Measurements from ENCODE around the gene GRP. TPM values are rescaled to one million over a fixed set of nuclear protein-coding genes. Genes with fewer than 3 reads are reported as not detected.

The GRP gene
- total and polyA plus RNA-seq, 10 of the 15 experiments (the other 5 are each of a cell fraction or from before 2014, with no cell fraction given): not detected

DNA sequence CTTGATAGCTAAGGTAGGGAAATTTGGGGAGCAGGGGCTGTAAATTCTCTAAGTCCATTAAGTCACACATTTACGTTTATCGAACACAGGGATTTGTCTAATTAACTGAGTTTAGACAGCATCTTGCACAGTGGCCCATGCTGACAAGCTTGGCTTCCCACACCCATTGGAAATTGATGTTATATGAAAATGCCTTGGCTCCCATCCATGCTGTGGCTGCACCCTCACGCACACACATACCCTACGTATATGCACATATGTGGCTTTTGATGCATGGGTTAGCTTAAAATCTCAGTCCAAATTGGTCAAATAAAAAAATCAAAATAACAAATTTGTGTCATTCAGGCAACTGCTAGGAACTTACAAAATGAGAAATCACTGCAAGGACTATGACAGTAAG is 42.5 kb upstream of the GRP start (continued):
- TF ChIP-seq, protein P1, sequence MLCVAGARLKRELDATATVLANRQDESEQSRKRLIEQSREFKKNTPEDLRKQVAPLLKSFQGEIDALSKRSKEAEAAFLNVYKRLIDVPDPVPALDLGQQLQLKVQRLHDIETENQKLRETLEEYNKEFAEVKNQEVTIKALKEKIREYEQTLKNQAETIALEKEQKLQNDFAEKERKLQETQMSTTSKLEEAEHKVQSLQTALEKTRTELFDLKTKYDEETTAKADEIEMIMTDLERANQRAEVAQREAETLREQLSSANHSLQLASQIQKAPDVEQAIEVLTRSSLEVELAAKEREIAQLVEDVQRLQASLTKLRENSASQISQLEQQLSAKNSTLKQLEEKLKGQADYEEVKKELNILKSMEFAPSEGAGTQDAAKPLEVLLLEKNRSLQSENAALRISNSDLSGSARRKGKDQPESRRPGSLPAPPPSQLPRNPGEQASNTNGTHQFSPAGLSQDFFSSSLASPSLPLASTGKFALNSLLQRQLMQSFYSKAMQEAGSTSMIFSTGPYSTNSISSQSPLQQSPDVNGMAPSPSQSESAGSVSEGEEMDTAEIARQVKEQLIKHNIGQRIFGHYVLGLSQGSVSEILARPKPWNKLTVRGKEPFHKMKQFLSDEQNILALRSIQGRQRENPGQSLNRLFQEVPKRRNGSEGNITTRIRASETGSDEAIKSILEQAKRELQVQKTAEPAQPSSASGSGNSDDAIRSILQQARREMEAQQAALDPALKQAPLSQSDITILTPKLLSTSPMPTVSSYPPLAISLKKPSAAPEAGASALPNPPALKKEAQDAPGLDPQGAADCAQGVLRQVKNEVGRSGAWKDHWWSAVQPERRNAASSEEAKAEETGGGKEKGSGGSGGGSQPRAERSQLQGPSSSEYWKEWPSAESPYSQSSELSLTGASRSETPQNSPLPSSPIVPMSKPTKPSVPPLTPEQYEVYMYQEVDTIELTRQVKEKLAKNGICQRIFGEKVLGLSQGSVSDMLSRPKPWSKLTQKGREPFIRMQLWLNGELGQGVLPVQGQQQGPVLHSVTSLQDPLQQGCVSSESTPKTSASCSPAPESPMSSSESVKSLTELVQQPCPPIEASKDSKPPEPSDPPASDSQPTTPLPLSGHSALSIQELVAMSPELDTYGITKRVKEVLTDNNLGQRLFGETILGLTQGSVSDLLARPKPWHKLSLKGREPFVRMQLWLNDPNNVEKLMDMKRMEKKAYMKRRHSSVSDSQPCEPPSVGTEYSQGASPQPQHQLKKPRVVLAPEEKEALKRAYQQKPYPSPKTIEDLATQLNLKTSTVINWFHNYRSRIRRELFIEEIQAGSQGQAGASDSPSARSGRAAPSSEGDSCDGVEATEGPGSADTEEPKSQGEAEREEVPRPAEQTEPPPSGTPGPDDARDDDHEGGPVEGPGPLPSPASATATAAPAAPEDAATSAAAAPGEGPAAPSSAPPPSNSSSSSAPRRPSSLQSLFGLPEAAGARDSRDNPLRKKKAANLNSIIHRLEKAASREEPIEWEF (IDR thresholded peaks at IDR 0.05; ENCODE audit: insufficient replicate concordance, low read depth, low read length): no peak
- TF ChIP-seq CBX3 (IDR thresholded peaks at IDR 0.05; ENCODE audit: borderline replicate concordance, low read depth) (no peak), ZSCAN29 (IDR thresholded peaks at IDR 0.05) (no peak)

DNA sequence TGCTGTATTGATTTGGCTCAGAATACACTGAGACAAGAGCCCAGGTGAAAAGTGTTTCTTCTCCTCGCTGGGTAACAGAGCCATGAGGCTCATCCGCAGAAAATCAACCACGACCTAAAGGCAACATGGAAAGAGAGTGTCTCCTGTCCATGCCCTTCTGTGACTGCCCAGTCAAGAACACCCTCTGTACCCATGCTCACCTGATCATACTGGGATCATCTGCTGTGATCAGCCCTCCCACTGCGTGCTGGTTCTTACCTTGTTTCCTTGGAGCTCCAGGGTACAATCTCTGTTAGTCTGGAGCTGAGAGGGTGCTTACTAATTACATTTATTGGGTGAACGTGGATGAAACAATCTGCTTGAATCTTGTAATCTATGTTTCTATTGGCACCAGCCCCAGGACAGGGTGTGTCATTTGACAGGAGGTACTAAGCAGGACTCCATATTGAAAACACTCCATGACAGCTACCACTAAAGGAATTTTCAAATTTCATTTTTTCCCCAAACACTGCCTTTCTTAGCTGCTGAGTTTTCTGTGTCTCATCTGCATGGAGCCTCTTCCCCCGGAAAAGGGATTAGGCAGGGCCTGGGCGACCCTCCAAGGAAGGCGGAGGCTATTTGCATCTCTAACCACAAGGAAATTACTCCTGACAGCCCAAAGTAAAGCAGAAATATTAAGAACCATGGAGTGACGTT is 39.7 kb upstream of the GRP start:
- H3K79me2 ChIP-seq (ENCODE audit: control insufficient read depth, insufficient read depth, low read length): no peaks in the 10 kb centered on the region
- no peak overlapping the region for H3K27ac ChIP-seq (ENCODE audit: control insufficient read depth, insufficient read depth)
- H4K20me1 ChIP-seq (ENCODE audit: control insufficient read depth, insufficient read depth): no peaks in the 10 kb centered on the region
- SMC1A ChIA-PET (ENCODE audit: uncharacterized antibody, unreplicated experiment): no interaction called here
- H3K9me3 ChIP-seq (replicated peaks; ENCODE audit: control insufficient read depth, insufficient read depth, low read length): no peaks in the 10 kb centered on the region
- ATAC-seq (no peak), FAIRE-seq (no peak), DNase-seq (ENCODE audit: low read depth, low spot score) (no peak)
- no peak overlapping the region for H3K4me3 ChIP-seq
- no peaks in the 10 kb centered on the region for H3K4me1 ChIP-seq (ENCODE audit: control insufficient read depth, insufficient read depth, low read length)
- intact Hi-C loops (cut with micrococcal nuclease; ENCODE audit: unreplicated experiment): no loop called here
- H3K9ac ChIP-seq (ENCODE audit: control insufficient read depth, insufficient read depth, low read length): no peak overlapping the region
- CTCF ChIA-PET: interaction anchor here (0.6 to 1.1 kb wide), 3 partner anchors 125 to 262 kb away, joined by 3 read pairs; no protein-coding TSS in a partner anchor
- 26% methylated on average over 9 of the region's 9 CpGs for WGBS (ENCODE audit: insufficient coverage, insufficient replicate concordance, low lambda C conversion rate, missing lambda C conversion rate)
- RAD21 ChIA-PET (ENCODE audit: unreplicated experiment): no interaction called here
- no TSS peak for BruUV-seq (replicated peaks)
- no peak overlapping the region for H2AFZ ChIP-seq (ENCODE audit: control insufficient read depth, low read depth, low read length)
- in situ Hi-C loops (cut with MboI): no loop called here
- no peaks in the 10 kb centered on the region for H3K36me3 ChIP-seq (ENCODE audit: control insufficient read depth in 2 of 2, insufficient read depth in 2 of 2, low read length in 1 of 2)
- no peak overlapping the region for H3K4me2 ChIP-seq (ENCODE audit: control insufficient read depth, insufficient read depth)
- H3K27me3 ChIP-seq (replicated peaks in 1 of 2; ENCODE audit: control insufficient read depth in 2 of 2, insufficient read depth in 2 of 2, low read length in 1 of 2): no peaks in the 10 kb centered on the region
- POLR2A ChIA-PET: no interaction called here
- no peak for TF ChIP-seq ESRRA (IDR thresholded peaks at IDR 0.05; ENCODE audit: low read length)
- TF ChIP-seq, protein P2, sequence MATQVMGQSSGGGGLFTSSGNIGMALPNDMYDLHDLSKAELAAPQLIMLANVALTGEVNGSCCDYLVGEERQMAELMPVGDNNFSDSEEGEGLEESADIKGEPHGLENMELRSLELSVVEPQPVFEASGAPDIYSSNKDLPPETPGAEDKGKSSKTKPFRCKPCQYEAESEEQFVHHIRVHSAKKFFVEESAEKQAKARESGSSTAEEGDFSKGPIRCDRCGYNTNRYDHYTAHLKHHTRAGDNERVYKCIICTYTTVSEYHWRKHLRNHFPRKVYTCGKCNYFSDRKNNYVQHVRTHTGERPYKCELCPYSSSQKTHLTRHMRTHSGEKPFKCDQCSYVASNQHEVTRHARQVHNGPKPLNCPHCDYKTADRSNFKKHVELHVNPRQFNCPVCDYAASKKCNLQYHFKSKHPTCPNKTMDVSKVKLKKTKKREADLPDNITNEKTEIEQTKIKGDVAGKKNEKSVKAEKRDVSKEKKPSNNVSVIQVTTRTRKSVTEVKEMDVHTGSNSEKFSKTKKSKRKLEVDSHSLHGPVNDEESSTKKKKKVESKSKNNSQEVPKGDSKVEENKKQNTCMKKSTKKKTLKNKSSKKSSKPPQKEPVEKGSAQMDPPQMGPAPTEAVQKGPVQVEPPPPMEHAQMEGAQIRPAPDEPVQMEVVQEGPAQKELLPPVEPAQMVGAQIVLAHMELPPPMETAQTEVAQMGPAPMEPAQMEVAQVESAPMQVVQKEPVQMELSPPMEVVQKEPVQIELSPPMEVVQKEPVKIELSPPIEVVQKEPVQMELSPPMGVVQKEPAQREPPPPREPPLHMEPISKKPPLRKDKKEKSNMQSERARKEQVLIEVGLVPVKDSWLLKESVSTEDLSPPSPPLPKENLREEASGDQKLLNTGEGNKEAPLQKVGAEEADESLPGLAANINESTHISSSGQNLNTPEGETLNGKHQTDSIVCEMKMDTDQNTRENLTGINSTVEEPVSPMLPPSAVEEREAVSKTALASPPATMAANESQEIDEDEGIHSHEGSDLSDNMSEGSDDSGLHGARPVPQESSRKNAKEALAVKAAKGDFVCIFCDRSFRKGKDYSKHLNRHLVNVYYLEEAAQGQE (IDR thresholded peaks at IDR 0.05; ENCODE audit: low read depth, low read length): no peak
- TF ChIP-seq, protein P3, sequence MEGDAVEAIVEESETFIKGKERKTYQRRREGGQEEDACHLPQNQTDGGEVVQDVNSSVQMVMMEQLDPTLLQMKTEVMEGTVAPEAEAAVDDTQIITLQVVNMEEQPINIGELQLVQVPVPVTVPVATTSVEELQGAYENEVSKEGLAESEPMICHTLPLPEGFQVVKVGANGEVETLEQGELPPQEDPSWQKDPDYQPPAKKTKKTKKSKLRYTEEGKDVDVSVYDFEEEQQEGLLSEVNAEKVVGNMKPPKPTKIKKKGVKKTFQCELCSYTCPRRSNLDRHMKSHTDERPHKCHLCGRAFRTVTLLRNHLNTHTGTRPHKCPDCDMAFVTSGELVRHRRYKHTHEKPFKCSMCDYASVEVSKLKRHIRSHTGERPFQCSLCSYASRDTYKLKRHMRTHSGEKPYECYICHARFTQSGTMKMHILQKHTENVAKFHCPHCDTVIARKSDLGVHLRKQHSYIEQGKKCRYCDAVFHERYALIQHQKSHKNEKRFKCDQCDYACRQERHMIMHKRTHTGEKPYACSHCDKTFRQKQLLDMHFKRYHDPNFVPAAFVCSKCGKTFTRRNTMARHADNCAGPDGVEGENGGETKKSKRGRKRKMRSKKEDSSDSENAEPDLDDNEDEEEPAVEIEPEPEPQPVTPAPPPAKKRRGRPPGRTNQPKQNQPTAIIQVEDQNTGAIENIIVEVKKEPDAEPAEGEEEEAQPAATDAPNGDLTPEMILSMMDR (IDR thresholded peaks at IDR 0.05 in 2 of 3, conservative IDR thresholded peaks at IDR 0.05 in 1 of 3; ENCODE audit: control insufficient read depth in 2 of 3, extremely low read depth in 1 of 3, insufficient read depth in 1 of 3, low read depth in 3 of 3, low read length in 3 of 3): no peak
- no peak for TF ChIP-seq STAT1 (conservative IDR thresholded peaks at IDR 0.05)
- TF ChIP-seq CREB1 (IDR thresholded peaks at IDR 0.05; ENCODE audit: low read depth): no peak
- TF ChIP-seq NR2C1 (IDR thresholded peaks at IDR 0.05): no peak
